PC-3 (cell line): ENCODE results near the gene BMP7. TPM values are rescaled to one million over a fixed set of nuclear protein-coding genes. Genes with fewer than 3 reads are reported as not detected.

ENCODE experiments used
- ATAC-seq: fragments of 200-7000 bp; cut with Tn5 transposase; 2 replicates; pipeline ENCODE4 v1.9.1; 2020; ENCODE audit warnings: mild to moderate bottlenecking, moderate library complexity
- BruUV-seq: library from RNA; stranded (reverse); fragments of 400-500 nt; replicated peaks from 2 replicates; lab custom pipeline; 2021; lab: Mats Ljungman, UMichigan
- CTCF ChIA-PET: fragments of 300-600 bp; sonication (Branson Sonifier 250); formaldehyde crosslinking; loops from one replicate; lab custom pipeline; 2022; ENCODE audit warnings: antibody characterized with exemption; lab: Charles Lee
- POLR2A ChIA-PET: fragments of 300-600 bp; sonication (Branson Sonifier 250); formaldehyde crosslinking; loops from one replicate; lab custom pipeline; 2022; ENCODE audit warnings: antibody characterized with exemption; ENCODE audit not compliant: unreplicated experiment; lab: Charles Lee
- DNase-seq: peaks from one replicate; pipeline ENCODE4 v3.0.0-alpha.2; 2015
- H2AFZ ChIP-seq: fragments of 300-600 bp; sonication (generic); 2 replicates; pipeline ENCODE4 v1.6.0; 2016; ENCODE audit warnings: antibody characterized with exemption, low read length
- H3F3A ChIP-seq: fragments of 300-600 bp; sonication (generic); one replicate; pipeline ENCODE4 v1.6.0; 2017; ENCODE audit warnings: antibody characterized with exemption, low read length, control low read depth, mild to moderate bottlenecking; ENCODE audit not compliant: unreplicated experiment
- H3K27ac ChIP-seq: fragments of 300-600 bp; sonication (generic); 2 replicates; pipeline ENCODE4 v1.5.1; 2016; ENCODE audit warnings: mild to moderate bottlenecking, low read length
- H3K27me3 ChIP-seq: fragments of 300-600 bp; sonication (generic); 2 replicates; pipeline ENCODE4 v1.6.1; 2016; ENCODE audit warnings: low read length, mixed read lengths
- H3K36me3 ChIP-seq: fragments of 300-600 bp; sonication (generic); 2 replicates; pipeline ENCODE4 v1.6.1; 2016; ENCODE audit warnings: low read depth, mixed run types, low read length, mixed read lengths
- H3K4me1 ChIP-seq: fragments of 300-600 bp; sonication (generic); 2 replicates; pipeline ENCODE4 v1.5.1; 2016; ENCODE audit warnings: low read length; ENCODE audit not compliant: insufficient read depth
- H3K4me2 ChIP-seq: fragments of 300-600 bp; sonication (generic); 2 replicates; pipeline ENCODE4 v1.6.0; 2016; ENCODE audit warnings: low read length
- H3K4me3 ChIP-seq: fragments of 300-600 bp; sonication (generic); 2 replicates; pipeline ENCODE4 v1.5.1; 2016; ENCODE audit warnings: mild to moderate bottlenecking, low read length, mixed read lengths
- H3K79me2 ChIP-seq: fragments of 300-600 bp; sonication (generic); 2 replicates; pipeline ENCODE4 v1.6.1; 2017; ENCODE audit warnings: low read length, mixed read lengths
- H3K9ac ChIP-seq: fragments of 300-600 bp; sonication (generic); 2 replicates; pipeline ENCODE4 v1.6.0; 2016; ENCODE audit warnings: mild to moderate bottlenecking, low read length
- H3K9me2 ChIP-seq: fragments of 300-600 bp; sonication (generic); replicated peaks from 2 replicates; pipeline ENCODE4 v1.6.1; 2016; ENCODE audit warnings: mixed run types, low read length, mixed read lengths
- H3K9me3 ChIP-seq: fragments of 300-600 bp; sonication (generic); 2 replicates; pipeline ENCODE4 v1.6.1; 2016; ENCODE audit warnings: low read length, mixed read lengths
- H4K20me1 ChIP-seq: fragments of 300-600 bp; sonication (generic); 2 replicates; pipeline ENCODE4 v1.6.1; 2016; ENCODE audit warnings: low read length, mixed read lengths
- EZH2 ChIP-seq: fragments of 300-600 bp; sonication (generic); IDR thresholded peaks from one replicate; pipeline ENCODE4 v1.6.1; 2017; ENCODE audit warnings: antibody characterized with exemption, mild to moderate bottlenecking, low read length; ENCODE audit not compliant: unreplicated experiment
- EZH2phosphoT487 ChIP-seq: fragments of 300-600 bp; sonication (generic); IDR thresholded peaks from 2 replicates; pipeline ENCODE4 v1.6.1; 2018; ENCODE audit warnings: mild to moderate bottlenecking, antibody characterized with exemption, low read length, borderline replicate concordance
- intact Hi-C: fragments of 100-400 bp; cut with micrococcal nuclease; formaldehyde crosslinking; loops from 2 replicates; pipeline ENCODE4 v1.9.0; 2023
- total RNA-seq: library from RNA; depleted of rRNA; stranded (reverse); fragments of >200 nt; gene quantifications from 2 replicates; pipeline ENCODE4 v1.2.3, GENCODE V29; 2014
- TF ChIP-seq, protein P1 (sequence below): fragments of 300-600 bp; sonication (generic); conservative IDR thresholded peaks from 2 replicates; pipeline ENCODE4 v1.5.1; 2017; ENCODE audit warnings: antibody characterized with exemption, low read depth, mild to moderate bottlenecking, low read length

The BMP7 gene
- total RNA-seq, 1 experiment from 2014 or later, result not detected

GRCh38 chr20:57221916-57222630 lies 44.4 kb downstream of the BMP7 start:
- Histone ChIP-seq H3K9ac (no peak overlapping the region), H3K4me3 (no peak overlapping the region), H3K9me3 (no peaks in the 10 kb centered on the region), H2AFZ (no peak overlapping the region), H3F3A (no peaks in the 10 kb centered on the region), H3K9me2 (no peaks in the 10 kb centered on the region), H3K36me3 (no peaks in the 10 kb centered on the region), H3K79me2 (no peaks in the 10 kb centered on the region), H4K20me1 (no peaks in the 10 kb centered on the region), H3K4me2 (no peak overlapping the region), H3K4me1 (0 out of 2 replicates have a peak, but pooled peaks cover 5% of the 10 kb centered on the region), H3K27ac (no peak overlapping the region), H3K27me3 (no peaks in the 10 kb centered on the region; the same call in 1 of the 2 replicates)
- no peak for ATAC-seq
- BruUV-seq, result no TSS peak
- ChIA-PET CTCF (no interaction called here), POLR2A (no interaction called here)
- no peak for DNase-seq
- TF ChIP-seq, protein P1, sequence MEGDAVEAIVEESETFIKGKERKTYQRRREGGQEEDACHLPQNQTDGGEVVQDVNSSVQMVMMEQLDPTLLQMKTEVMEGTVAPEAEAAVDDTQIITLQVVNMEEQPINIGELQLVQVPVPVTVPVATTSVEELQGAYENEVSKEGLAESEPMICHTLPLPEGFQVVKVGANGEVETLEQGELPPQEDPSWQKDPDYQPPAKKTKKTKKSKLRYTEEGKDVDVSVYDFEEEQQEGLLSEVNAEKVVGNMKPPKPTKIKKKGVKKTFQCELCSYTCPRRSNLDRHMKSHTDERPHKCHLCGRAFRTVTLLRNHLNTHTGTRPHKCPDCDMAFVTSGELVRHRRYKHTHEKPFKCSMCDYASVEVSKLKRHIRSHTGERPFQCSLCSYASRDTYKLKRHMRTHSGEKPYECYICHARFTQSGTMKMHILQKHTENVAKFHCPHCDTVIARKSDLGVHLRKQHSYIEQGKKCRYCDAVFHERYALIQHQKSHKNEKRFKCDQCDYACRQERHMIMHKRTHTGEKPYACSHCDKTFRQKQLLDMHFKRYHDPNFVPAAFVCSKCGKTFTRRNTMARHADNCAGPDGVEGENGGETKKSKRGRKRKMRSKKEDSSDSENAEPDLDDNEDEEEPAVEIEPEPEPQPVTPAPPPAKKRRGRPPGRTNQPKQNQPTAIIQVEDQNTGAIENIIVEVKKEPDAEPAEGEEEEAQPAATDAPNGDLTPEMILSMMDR, result no peak
- intact Hi-C loops, result no loop called here

- no peak for ATAC-seq
- TF ChIP-seq EZH2, result no peak
- TF ChIP-seq EZH2phosphoT487, result no peak
- TF ChIP-seq, protein P1, result no peak
- Histone ChIP-seq H3K9me3 (no peaks in the 10 kb centered on the region), H3K4me3 (no peak overlapping the region), H3K4me2 (no peak overlapping the region), H3K27me3 (no peaks in the 10 kb centered on the region; the same call in 1 of the 2 replicates), H4K20me1 (no peaks in the 10 kb centered on the region), H3K79me2 (no peaks in the 10 kb centered on the region), H3K9me2 (no peaks in the 10 kb centered on the region), H3F3A (no peaks in the 10 kb centered on the region), H3K4me1 (0 out of 2 replicates have a peak, but pooled peaks cover 5% of the 10 kb centered on the region), H3K27ac (no peak overlapping the region), H2AFZ (no peak overlapping the region), H3K9ac (no peak overlapping the region), H3K36me3 (no peaks in the 10 kb centered on the region)
- intact Hi-C loops, result no loop called here
- POLR2A ChIA-PET, result no interaction called here
- BruUV-seq, result no TSS peak
- DNase-seq, result no peak
- CTCF ChIA-PET, result no interaction called here
Measured at GRCh38 chr20:57220337-57221145, 45.9 kb downstream of the BMP7 start.
